GM18511 (cell line): Measurements from ENCODE around the gene ZSWIM5.
A peak's percentile ranks its signal among the peaks of the same experiment; 100 is the strongest.
"Not testable (repeated sequence)": the region's sequence is repeated elsewhere in the genome, so short reads cannot be mapped to it uniquely, and the experiment has no call there.

Experiments used
- ATAC-seq: cut with Tn5 transposase; IDR thresholded peaks from one replicate; pipeline ENCODE4 v1.9.1; 2021; ENCODE audit warnings: mild to moderate bottlenecking, moderate library complexity; ENCODE audit not compliant: unreplicated experiment

ZSWIM5 gene

GRCh38 chr1:45205910-45206721 lies at the start of gene ZSWIM5:
ZSWIM5 (minus strand) TSS chr1:45206605; CDS start chr1:45206350, 255 bp downstream.
- peak; percentile 66 for ATAC-seq

- ATAC-seq, result no peak
Measured at GRCh38 chr1:45254490-45254889, 48.1 kb upstream of the ZSWIM5 start.

- no peak for ATAC-seq
Measured at GRCh38 chr1:45250544-45250943, 44.1 kb upstream of the ZSWIM5 start.

GRCh38 chr1:45248004-45248403 lies 41.6 kb upstream of the ZSWIM5 start:
- not testable (repeated sequence) for ATAC-seq

GRCh38 chr1:45246760-45247159 lies 40.4 kb upstream of the ZSWIM5 start:
- no peak for ATAC-seq

GRCh38 chr1:45246359-45246758 lies 40.0 kb upstream of the ZSWIM5 start:
- ATAC-seq, result not testable (repeated sequence)

- ATAC-seq, result no peak
Measured at GRCh38 chr1:45244660-45245059, 38.3 kb upstream of the ZSWIM5 start.

- no peak for ATAC-seq
Measured at GRCh38 chr1:45243476-45244343, 37.3 kb upstream of the ZSWIM5 start.

- ATAC-seq, result no peak
Measured at GRCh38 chr1:45238846-45239245, 32.4 kb upstream of the ZSWIM5 start.

GRCh38 chr1:45236136-45236535 lies 29.7 kb upstream of the ZSWIM5 start:
- ATAC-seq, result no peak

- ATAC-seq, result no peak
Measured at GRCh38 chr1:45230537-45230936, 24.1 kb upstream of the ZSWIM5 start.

- ATAC-seq, result no peak
Measured at GRCh38 chr1:45225598-45225997, 19.2 kb upstream of the ZSWIM5 start.

- ATAC-seq, result not testable (repeated sequence)
Measured at GRCh38 chr1:45223710-45224109, 17.3 kb upstream of the ZSWIM5 start.

- ATAC-seq, result no peak
Measured at GRCh38 chr1:45221716-45222115, 15.3 kb upstream of the ZSWIM5 start.

GRCh38 chr1:45216861-45217260 lies 10.5 kb upstream of the ZSWIM5 start:
- ATAC-seq, result no peak

GRCh38 chr1:45216200-45216541 lies 9.8 kb upstream of the ZSWIM5 start:
- no peak for ATAC-seq

- ATAC-seq, result no peak
Measured at GRCh38 chr1:45215485-45216199, 9.2 kb upstream of the ZSWIM5 start.

GRCh38 chr1:45213892-45214291 lies 7.5 kb upstream of the ZSWIM5 start:
- no peak for ATAC-seq

GRCh38 chr1:45211076-45211475 lies 4.7 kb upstream of the ZSWIM5 start:
- no peak for ATAC-seq

GRCh38 chr1:45206808-45207623 lies 611 bp upstream of the ZSWIM5 start:
- no peak for ATAC-seq
